Dedifferentiated amniotic fluid mesenchymal stem cell (primary cell): ENCODE results near the gene MINDY1.

Experiments used
- DNase-seq: peaks from one replicate; pipeline ENCODE4 v3.0.0-alpha.2; 2016; ENCODE audit errors: extremely low spot score

Gene MINDY1

DNA sequence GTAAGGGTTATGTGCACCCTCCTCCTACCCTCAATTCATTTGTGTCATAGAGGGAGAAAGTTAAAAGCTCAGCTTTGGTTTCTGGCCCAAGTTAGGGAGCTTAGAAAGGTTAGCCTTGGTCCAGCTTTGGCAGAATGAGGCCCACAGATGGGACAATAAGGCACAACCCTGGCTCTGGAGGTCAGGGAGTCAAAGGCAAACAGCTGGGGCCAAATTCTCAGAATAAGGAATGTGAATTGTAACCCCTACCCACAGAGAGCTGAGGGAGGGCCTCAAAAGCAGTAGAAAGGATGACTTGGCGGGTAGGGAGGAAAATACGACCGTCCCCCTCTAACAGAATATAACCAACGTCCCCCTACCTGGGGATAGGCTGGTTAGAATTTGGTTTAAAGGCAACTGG is 41.1 kb downstream of the MINDY1 start:
- DNase-seq = no peak

DNA sequence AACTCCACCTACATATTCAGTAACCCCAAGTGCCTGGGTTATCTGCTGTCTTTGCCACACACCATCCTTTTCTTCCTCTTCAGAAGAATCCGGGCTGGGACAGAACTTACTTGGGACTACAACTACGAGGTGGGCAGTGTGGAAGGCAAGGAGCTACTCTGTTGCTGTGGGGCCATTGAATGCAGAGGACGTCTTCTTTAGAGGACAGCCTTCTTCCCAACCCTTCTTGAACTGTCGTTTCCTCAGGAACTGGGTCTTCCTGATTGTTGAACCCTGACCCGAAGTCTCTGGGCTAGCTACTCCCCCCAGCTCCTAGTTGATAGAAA is 42.6 kb downstream of the MINDY1 start:
- no peak for DNase-seq

DNA sequence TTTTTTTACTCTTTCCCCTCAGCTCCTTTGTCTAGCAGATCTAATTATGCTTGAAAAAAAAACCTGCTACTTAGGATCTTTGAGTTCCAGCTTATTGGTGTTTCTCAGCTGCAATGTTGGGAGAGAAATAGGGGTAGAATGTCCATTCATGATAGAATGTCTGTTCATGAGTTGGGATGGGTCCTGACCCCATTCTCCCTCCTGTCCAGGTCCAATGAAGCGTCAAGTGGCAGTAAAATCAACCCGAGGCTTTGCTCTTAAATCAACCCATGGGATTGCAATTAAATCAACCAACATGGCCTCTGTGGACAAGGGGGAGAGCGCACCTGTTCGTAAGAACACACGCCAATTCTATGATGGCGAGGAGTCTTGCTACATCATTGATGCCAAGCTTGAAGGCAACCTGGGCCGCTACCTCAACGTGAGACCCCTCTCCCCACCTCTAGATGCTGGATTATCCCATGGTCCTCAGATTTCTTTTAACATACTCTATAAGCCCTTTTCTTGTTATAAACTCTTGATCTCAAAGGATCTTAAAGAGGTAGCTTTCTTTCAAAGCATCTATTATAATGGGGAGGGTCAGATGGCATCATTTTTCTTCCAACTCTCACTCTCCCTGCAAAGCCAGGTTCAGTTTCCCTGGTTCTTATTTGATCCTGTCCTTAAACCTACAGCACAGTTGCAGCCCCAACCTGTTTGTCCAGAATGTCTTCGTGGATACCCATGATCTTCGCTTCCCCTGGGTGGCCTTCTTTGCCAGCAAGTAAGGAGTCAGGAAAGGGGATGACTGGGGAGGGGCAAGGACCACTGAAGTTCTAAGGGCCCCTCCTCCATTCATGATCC is 43.2 kb downstream of the MINDY1 start:
- no peak for DNase-seq

DNA sequence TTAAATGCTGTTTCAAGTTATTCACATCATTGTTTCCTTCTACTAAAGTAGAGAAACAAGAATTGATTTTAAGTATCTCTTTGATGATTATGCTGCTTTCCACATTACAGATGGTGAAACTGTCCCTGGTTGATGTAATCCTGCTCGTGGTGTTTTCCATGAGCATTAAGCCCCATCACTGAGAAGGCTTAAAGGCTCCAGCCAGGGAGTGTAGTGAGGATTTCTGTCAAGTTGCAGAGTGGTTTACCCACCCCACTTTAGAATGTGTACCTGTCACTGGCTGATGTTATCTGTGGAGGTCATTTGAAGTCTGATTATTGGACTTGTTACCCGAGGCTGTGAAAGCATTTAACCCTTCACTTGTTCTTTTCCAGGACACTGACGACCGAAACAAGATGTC is 44.9 kb downstream of the MINDY1 start:
- no peak for DNase-seq

DNA sequence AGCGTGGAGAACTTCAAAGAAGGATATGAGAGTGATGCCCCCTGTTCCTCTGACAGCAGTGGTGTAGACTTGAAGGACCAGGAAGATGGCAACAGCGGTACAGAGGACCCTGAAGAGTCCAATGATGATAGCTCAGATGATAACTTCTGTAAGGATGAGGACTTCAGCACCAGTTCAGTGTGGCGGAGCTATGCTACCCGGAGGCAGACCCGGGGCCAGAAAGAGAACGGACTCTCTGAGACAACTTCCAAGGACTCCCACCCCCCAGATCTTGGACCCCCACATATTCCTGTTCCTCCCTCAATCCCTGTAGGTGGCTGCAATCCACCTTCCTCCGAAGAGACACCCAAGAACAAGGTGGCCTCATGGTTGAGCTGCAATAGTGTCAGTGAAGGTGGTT is 46.1 kb downstream of the MINDY1 start:
- no peak for DNase-seq

DNA sequence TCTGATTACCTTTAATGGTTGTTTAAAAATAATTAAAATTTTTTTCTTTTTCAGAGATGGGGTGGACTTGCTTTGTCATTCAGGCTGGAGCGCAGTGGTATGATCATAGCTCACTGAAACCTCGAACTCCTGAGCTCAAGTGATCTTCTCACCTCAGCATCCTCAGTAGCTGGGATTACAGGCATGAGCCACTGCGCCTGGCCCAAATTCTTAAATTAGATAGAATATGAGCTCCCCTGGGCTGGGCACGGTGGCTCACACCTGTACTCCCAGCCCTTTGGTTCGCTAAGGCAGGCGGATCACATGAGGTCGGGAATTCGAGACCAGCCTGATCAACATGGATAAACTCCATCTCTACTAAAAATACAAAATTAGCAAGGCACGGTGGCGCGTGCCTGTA is 49.0 kb downstream of the MINDY1 start:
- DNase-seq = no peak

DNA sequence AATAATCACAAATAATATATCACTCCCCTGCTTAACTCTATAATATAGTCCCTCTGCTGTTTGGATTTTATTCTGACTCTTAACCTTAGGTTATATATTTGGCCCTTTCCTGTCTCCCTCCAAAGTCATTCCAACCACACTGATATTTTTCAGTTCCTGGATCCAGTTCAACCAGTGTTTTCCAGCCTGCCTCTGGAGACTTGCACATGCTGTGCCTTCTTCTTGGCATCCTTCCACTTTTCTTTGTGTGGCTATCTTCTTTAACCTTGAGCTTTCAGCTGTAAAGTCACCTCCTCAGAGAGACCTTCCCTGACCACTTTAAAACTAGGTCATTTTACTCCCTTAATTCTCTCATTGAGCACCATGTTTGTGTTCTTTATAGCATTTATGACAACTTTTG is 51.4 kb downstream of the MINDY1 start:
- no peak for DNase-seq

DNA sequence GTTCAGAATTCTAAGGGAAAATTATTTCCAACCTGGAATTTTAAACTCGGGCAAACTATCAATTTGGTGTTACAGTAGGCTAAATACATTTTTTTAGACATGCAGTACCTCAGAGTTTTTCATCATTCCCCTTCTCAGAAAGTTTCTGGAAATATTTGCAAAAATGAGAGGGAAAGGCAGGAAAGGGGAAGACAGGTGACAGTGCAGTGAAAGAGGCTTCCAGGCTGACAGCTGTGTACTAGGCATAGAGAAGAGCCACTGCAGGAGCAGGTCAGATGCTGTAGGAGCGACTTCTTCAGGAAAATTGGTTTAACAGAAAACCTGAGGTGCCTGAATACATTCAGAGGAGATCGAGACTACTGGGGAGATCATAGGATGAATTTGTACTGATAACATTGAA is 52.0 kb downstream of the MINDY1 start:
- DNase-seq = no peak
